NCI-H345 treated with DMSO at 0.1 percent for 48 hours (cell line): ENCODE measurements around the gene CTCF.
"Not testable (repeated sequence)": the region's sequence is repeated elsewhere in the genome, so short reads cannot be mapped to it uniquely, and the experiment has no call there.

ENCODE experiments used
- DNase-seq: peaks from one replicate; lab custom pipeline; 2025; ENCODE audit not compliant: unreplicated experiment; lab: John Stamatoyannopoulos, UW

CTCF gene

GRCh38 chr16:67533024-67533560 lies 29.2 kb upstream of the CTCF start:
- DNase-seq, result no peak

DNA sequence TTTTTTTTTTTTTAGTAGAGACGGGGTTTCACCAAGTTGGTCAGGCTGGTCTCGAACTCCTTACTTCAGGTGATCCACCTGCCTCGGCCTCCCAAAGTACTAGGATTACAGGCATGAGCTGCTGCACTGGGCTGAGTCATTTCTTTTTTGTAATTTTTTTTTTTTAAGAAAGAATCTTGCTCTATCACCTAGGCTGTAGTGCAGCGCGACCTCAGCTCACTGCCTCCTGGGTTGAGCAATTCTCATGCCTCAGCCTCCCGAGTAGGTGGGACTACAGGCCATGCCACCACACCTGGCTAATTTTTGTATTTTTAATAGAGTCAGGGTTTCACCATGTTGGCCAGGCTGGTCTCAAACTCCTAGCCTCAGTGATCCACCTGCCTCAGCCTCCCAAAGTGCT lies 28.3 kb upstream of the CTCF start:
- DNase-seq, result not testable (repeated sequence)

DNA sequence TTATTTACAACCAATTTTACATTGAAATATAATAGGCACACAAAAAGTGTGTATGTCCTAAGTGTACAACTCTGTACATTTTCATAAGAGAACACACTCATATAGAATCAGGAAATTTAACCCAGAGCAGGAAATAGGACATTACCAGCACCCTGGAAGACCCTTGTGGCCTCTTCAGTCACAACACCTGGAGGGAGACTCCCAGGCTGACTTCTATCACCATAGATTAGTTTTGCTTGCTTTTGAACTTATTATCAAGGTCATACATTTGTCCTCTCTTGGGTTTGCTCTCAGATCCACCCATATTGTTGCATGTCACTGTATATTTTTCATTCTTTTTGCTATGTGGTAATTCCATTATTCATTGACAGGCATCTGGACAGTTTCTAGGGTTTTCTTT lies 27.9 kb upstream of the CTCF start:
- DNase-seq, result no peak

GRCh38 chr16:67535201-67535600 lies 27.1 kb upstream of the CTCF start:
- no peak for DNase-seq

GRCh38 chr16:67537270-67537635 lies 25.1 kb upstream of the CTCF start:
- no peak for DNase-seq

DNA sequence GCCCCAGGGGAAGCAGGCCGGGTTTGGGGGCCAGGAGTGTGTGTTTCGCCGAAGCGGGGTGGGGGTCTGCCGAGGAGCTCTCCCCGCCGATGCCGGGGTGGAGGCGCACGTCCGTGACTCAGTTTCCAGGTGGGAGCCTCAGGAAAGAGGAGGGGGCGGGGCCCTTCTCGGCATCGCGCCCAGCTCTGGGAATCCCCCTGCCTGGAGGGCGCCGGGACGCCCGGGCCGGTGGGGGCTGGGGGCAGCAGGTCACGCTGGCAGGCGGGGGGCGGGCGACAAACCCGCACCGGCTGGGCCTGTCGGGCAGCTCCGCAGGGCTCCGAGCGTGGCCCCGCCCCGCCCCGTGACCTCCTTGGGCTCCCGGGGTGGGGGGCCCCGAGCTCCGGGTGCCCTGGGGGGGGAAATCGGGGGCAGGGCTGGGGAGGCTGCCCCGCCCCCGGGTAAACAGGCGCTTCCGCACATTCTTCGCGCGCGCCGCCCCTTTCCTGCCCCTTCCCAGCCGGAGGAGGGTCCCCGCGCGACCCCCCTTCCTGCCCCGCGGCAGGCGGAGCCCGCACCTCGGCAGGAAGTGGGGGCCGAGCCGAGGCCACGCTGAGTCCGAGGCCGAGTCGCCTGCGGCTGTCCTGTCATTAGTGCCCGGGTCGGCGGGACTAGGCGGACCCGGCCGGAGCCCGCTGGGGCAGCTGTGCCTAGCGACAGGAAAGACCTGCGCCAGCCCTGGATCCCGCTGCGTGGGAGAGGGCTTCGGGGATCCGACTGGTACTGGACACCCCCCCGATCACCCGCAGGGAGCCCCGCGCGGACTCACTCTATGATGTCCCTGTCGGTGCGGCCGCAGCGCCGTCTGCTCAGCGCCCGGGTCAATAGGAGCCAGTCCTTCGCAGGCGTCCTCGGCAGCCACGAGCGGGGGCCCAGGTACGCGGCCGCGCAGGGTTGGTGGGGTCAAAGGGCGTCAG lies 24.4 kb upstream of the CTCF start:
- DNase-seq, result no peak

GRCh38 chr16:67538666-67539101 lies 23.6 kb upstream of the CTCF start:
- no peak for DNase-seq

GRCh38 chr16:67539271-67539670 lies 23.1 kb upstream of the CTCF start:
- DNase-seq, result no peak

- no peak for DNase-seq
Measured at GRCh38 chr16:67539691-67540635, 22.4 kb upstream of the CTCF start.

DNA sequence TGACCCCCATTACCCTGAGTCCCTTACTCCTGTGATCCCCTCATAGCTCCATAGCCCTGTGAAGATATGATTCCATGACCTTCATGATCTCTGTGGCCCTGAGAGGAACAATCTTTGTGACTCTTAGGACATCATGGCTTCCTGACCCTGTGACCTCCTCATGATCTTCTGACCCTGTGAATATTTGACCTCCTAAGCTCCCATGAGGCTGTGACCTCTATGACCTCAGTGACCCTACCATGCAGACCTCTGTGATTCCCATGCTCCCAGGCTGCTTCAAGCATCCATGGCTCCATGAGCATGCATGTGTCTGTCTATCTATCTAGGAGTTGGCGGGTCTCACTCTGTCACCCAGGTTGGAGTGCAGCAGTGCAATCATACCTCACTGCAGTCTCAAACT lies 21.6 kb upstream of the CTCF start:
- DNase-seq, result no peak

GRCh38 chr16:67541391-67542263 lies 20.7 kb upstream of the CTCF start:
- no peak for DNase-seq

DNA sequence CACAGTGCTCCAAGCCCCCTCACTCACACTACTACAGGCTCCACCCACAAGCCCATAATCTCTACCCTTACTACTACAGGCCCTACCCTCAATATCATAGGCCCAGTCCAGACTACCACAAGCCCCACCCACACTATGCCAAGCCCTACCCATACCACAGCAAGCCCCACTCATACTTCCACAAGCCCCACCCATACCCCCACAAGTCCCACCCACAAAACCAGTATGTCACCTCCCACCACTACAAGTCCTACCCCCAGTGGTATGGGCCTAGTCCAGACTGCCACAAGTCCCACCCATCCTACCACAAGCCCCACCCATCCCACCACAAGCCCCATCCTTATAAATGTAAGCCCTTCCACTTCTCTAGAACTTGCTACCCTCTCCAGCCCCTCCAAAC lies 19.9 kb upstream of the CTCF start:
- no peak for DNase-seq

- DNase-seq, result no peak
Measured at GRCh38 chr16:67543036-67543435, 19.3 kb upstream of the CTCF start.

GRCh38 chr16:67543582-67543981 lies 18.7 kb upstream of the CTCF start:
- DNase-seq, result no peak

DNA sequence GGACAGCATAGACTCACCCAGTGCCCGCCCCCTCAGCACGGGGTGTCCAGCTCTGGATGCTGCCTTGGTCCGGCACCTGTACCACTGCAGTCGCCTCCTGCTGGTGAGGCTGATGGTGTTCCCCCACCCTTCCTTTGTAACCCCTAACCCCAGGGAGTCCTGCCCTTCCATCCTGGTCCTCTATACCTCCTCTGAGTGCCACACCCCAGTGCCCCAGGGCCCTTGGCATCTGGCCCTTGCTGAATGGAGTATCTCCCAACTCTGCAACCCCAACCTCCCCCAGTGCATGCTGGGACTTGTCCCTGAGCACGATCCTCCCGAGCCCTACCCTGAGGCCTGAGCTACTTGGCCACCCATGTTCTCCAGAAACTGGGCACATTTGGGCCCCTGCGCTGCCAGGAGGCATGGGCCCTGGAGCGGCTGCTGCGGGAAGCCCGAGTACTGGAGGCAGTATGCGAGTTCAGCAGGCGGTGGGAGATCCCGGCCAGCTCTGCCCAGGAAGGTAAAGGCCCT lies 17.9 kb upstream of the CTCF start:
- DNase-seq, result no peak

- DNase-seq, result no peak
Measured at GRCh38 chr16:67544844-67545664, 17.3 kb upstream of the CTCF start.

DNA sequence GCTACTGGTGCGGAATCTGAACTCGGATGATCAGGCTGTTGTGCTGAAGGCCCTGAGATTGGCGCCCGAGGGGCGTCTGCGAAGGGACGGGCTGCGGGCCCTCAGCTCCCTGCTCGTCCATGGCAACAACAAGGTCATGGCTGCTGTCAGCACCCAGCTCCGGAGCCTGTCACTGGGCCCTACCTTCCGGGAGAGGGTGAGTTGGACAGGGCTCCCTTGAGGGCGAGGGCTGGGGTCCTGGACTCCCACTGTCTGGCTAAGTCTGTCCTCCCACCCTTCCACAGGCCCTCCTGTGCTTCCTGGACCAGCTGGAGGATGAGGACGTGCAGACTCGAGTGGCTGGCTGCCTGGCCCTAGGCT lies 16.7 kb upstream of the CTCF start:
- no peak for DNase-seq

GRCh38 chr16:67546091-67546501 lies 16.2 kb upstream of the CTCF start:
- DNase-seq, result no peak

DNA sequence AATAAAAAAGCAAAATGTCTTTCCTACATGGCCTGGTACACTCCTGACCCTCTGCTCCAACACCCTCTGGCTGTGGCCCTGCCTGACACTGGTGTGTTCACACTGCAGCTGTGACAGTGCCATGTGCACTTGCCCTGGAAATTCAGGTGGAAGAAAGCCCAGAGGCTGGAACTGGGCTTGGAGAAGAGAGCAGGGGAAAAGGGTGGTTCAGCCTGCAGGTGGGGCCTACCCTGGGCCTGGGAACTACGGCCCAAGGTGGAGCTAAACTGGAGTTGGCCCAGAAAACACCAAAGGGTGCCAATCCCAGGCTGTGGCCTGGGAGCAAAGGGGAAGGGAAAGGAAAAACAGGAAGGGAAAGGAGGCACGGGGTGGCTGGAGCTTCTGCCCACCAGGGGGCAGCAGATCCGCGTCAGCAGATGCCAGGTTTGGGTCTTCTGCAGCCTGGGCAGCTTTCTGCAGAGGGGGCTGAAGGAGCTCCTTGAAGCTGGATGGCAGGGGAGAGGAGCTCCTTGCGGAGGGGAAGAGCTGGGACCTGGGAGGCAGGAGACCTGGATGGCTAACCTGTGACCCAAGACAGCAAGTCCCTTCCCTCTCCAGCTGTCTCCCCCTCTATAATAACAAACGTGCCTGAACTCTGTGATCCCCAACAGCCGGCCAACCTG lies 15.4 kb upstream of the CTCF start:
- DNase-seq, result no peak
